Measurements from ENCODE around the gene ACTMAP. TPM values are rescaled to one million over a fixed set of nuclear protein-coding genes. Genes with fewer than 3 reads are reported as not detected.

Gene ACTMAP
- total RNA-seq, 1 experiment from 2014 or later = 5.5 TPM

GRCh38 chr19:40705950-40706619 is 44.2 kb downstream of the ACTMAP start:
- H3K9me3 ChIP-seq (ENCODE audit: control insufficient read depth, insufficient read depth, low read depth, low read length) = no peaks in the 10 kb centered on the region
- CTCF ChIA-PET = no interaction called here
- H3K27me3 ChIP-seq (ENCODE audit: control insufficient read depth, insufficient read depth, low read length) = no peaks in the 10 kb centered on the region
- no peak for ATAC-seq
- no peak for DNase-seq (ENCODE audit: low read depth, low spot score)
- no peaks in the 10 kb centered on the region for H3K36me3 ChIP-seq (ENCODE audit: control insufficient read depth, insufficient read depth, low read length)
- POLR2A ChIA-PET = no interaction called here
- intact Hi-C loops (cut with micrococcal nuclease; ENCODE audit: unreplicated experiment) (no loop called here), in situ Hi-C loops (cut with HindIII; ENCODE audit: low pct_unique_long_range_greater_than_20kb, low sequenced_read_pairs) (no loop called here)
- H3K27ac ChIP-seq (ENCODE audit: low read length) = no peak overlapping the region
- BruUV-seq (replicated peaks) = no TSS peak
- no peak for TF ChIP-seq TCF7L2 (IDR thresholded peaks at IDR 0.05; ENCODE audit: low read depth, low read length)
- no peak for TF ChIP-seq REST (IDR thresholded peaks at IDR 0.05; ENCODE audit: insufficient read depth in 1 of 2, low read depth in 2 of 2, low read length in 1 of 2)
- no peak for TF ChIP-seq CTCF (IDR thresholded peaks at IDR 0.05)
- TF ChIP-seq SIN3A (IDR thresholded peaks at IDR 0.05; ENCODE audit: borderline replicate concordance, insufficient read depth, low read depth, low read length) = no peak
- TF ChIP-seq POLR2AphosphoS5 (IDR thresholded peaks at IDR 0.05; ENCODE audit: low read depth, low read length) = no peak
- no peak overlapping the region for H3K4me3 ChIP-seq (ENCODE audit: low read depth in 2 of 2, low read length in 2 of 2)
- no peaks in the 10 kb centered on the region for H3K4me1 ChIP-seq (ENCODE audit: control insufficient read depth, insufficient read depth, low read length)

GRCh38 chr19:40705362-40705651 is 45.0 kb downstream of the ACTMAP start:
- intact Hi-C loops (cut with micrococcal nuclease; ENCODE audit: unreplicated experiment) = no loop called here
- POLR2A ChIA-PET = no interaction called here
- TF ChIP-seq TCF7L2 (IDR thresholded peaks at IDR 0.05; ENCODE audit: low read depth, low read length) (no peak), POLR2AphosphoS5 (IDR thresholded peaks at IDR 0.05; ENCODE audit: low read depth, low read length) (no peak), SIN3A (IDR thresholded peaks at IDR 0.05; ENCODE audit: borderline replicate concordance, insufficient read depth, low read depth, low read length) (no peak), CTCF (IDR thresholded peaks at IDR 0.05) (no peak), REST (IDR thresholded peaks at IDR 0.05; ENCODE audit: insufficient read depth in 1 of 2, low read depth in 2 of 2, low read length in 1 of 2) (no peak)
- Histone ChIP-seq H3K4me3 (ENCODE audit: low read depth in 2 of 2, low read length in 2 of 2) (no peak overlapping the region), H3K27me3 (ENCODE audit: control insufficient read depth, insufficient read depth, low read length) (no peaks in the 10 kb centered on the region), H3K36me3 (ENCODE audit: control insufficient read depth, insufficient read depth, low read length) (no peaks in the 10 kb centered on the region), H3K4me1 (ENCODE audit: control insufficient read depth, insufficient read depth, low read length) (no peaks in the 10 kb centered on the region), H3K27ac (ENCODE audit: low read length) (no peak overlapping the region), H3K9me3 (ENCODE audit: control insufficient read depth, insufficient read depth, low read depth, low read length) (no peaks in the 10 kb centered on the region)
- ATAC-seq (no peak), DNase-seq (ENCODE audit: low read depth, low spot score) (no peak)
- no TSS peak for BruUV-seq (replicated peaks)
- in situ Hi-C loops (cut with HindIII; ENCODE audit: low pct_unique_long_range_greater_than_20kb, low sequenced_read_pairs) = no loop called here
- CTCF ChIA-PET = no interaction called here
